GM10266 (cell line): ENCODE data around the gene OR4C16.

ENCODE experiments used
- DNase-seq: peaks from one replicate; pipeline ENCODE4 v3.0.0; 2012; ENCODE audit errors: extremely low spot score
- CTCF ChIP-seq: IDR thresholded peaks from 2 replicates; pipeline ENCODE4 v1.5.1; 2012; ENCODE audit warnings: mild to moderate bottlenecking, low read depth; ENCODE audit not compliant: control insufficient read depth, insufficient read depth; ENCODE audit errors: missing control alignments

Gene OR4C16

GRCh38 chr11:55571828-55572227 is at the start of gene OR4C16:
OR4C16 (plus strand) TSS chr11:55572128; CDS start chr11:55572128, 0 bp downstream.
- DNase-seq = no peak
- TF ChIP-seq CTCF = no peak

- TF ChIP-seq CTCF = no peak
- no peak for DNase-seq
Observed at GRCh38 chr11:55554169-55554568, 17.8 kb upstream of the OR4C16 start, which contains the start of gene OR4C15. OR4C15 (plus strand) TSS chr11:55554469; CDS start chr11:55554469, 0 bp downstream.

- DNase-seq = no peak
- TF ChIP-seq CTCF = no peak
Observed at GRCh38 chr11:55572548-55572947, 620 bp downstream of the OR4C16 start.

- no peak for DNase-seq
- no peak for TF ChIP-seq CTCF
Observed at GRCh38 chr11:55607545-55607944, 35.6 kb downstream of the OR4C16 start, which contains the start of gene OR4C11. OR4C11 (minus strand) TSS chr11:55607645; CDS start chr11:55604373, 3,272 bp downstream.
